G401 (cell line): Measurements from ENCODE around the gene PPP2R1B. TPM values are rescaled to one million over a fixed set of nuclear protein-coding genes. Genes with fewer than 3 reads are reported as not detected.
"Not testable (repeated sequence)": the region's sequence is repeated elsewhere in the genome, so short reads cannot be mapped to it uniquely, and the experiment has no call there.

Source experiments
- DNase-seq: peaks from one replicate; pipeline ENCODE4 v3.0.0-alpha.2; 2015; ENCODE audit warnings: low spot score
- in situ Hi-C: cut with HindIII; loops from 2 replicates; pipeline ENCODE4 v1.10.0; 2016; ENCODE audit warnings: low sequenced_read_pairs, mixed read lengths
- total RNA-seq: library from RNA; depleted of rRNA; stranded (reverse); fragments of >200 nt; shearing (Covaris generic); gene quantifications from 2 replicates; pipeline ENCODE4 v1.2.3, GENCODE V29; 2014

The PPP2R1B gene
- total RNA-seq, 1 experiment from 2014 or later, result 118 TPM

GRCh38 chr11:111785886-111786412 is 19.8 kb upstream of the PPP2R1B start:
- peak; percentile 81 for DNase-seq
- in situ Hi-C loops, result no loop called here

- DNase-seq, result no peak
- in situ Hi-C loops, result no loop called here
Observed at GRCh38 chr11:111785076-111785475, 18.9 kb upstream of the PPP2R1B start.

GRCh38 chr11:111784311-111784710 is 18.1 kb upstream of the PPP2R1B start:
- in situ Hi-C loops, DNase-seq: not testable (repeated sequence)

DNA sequence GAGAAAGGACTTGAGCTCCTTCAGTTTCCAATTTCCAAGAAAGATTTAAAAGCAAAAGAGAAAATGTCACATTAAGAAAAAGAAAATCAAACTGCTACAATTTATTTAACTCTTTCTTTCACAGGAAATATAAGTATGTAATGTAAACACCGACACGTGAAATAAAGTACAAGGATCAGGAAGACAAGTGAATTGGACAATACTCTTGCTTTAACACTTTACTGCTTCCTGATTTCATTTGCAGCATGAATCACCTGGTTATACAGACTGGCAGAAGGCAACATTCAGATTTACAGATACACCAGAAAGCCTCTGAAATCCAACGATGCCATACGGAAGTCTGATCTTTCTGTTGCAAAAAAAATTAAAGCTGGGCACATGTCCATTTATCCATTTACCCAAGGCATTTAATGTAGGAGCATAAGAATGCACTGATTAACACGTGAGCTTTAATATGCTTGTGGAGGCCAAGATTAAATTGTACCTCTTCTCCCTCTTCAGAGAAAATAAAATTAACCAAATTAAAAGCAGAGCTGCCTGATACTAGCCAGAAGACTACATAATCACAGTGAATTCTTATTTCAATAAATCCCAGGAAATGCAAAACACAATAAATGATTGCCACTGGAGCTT is 16.0 kb upstream of the PPP2R1B start:
- in situ Hi-C loops, result no loop called here
- DNase-seq, result no peak

GRCh38 chr11:111779118-111779517 is 12.9 kb upstream of the PPP2R1B start:
- in situ Hi-C loops, result no loop called here
- DNase-seq, result no peak

- DNase-seq, result no peak
- in situ Hi-C loops, result no loop called here
Observed at GRCh38 chr11:111778047-111778558, 11.9 kb upstream of the PPP2R1B start.

- DNase-seq, result peak; percentile 90
- in situ Hi-C loops, result no loop called here
Observed at GRCh38 chr11:111777094-111778046, 11.2 kb upstream of the PPP2R1B start.

DNA sequence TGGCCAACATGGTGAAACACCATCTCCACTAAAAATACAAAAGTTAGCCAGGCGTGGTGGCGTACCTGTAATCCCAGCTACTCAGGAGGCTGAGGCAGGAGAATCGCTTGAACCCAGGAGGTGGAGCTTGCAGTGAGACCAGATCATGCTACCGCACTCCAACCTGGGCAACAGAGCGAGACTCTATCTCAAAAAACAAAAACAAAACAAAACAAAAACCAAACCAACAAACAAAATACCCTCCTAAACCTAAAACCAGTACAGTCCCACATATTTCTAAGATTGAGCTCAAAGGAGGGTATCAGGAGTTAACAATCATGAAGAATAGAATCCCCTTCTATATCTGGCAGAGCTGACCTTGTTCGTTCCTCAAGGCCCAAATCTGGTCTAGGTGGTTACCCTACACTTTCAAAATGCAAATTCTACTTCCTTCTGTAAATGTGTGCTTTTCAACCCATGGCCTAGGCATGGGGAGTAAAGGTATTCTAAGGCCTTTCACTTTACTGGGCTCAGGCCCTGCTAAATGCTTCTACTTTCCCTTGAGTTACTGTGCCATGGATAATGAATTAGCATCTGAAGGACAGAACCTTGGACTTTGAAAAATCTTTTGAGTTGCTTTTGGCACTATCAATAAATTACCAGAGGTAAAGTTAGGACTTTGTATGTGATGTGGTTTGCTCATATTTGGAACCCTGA is 10.4 kb upstream of the PPP2R1B start:
- in situ Hi-C loops, result no loop called here

DNA sequence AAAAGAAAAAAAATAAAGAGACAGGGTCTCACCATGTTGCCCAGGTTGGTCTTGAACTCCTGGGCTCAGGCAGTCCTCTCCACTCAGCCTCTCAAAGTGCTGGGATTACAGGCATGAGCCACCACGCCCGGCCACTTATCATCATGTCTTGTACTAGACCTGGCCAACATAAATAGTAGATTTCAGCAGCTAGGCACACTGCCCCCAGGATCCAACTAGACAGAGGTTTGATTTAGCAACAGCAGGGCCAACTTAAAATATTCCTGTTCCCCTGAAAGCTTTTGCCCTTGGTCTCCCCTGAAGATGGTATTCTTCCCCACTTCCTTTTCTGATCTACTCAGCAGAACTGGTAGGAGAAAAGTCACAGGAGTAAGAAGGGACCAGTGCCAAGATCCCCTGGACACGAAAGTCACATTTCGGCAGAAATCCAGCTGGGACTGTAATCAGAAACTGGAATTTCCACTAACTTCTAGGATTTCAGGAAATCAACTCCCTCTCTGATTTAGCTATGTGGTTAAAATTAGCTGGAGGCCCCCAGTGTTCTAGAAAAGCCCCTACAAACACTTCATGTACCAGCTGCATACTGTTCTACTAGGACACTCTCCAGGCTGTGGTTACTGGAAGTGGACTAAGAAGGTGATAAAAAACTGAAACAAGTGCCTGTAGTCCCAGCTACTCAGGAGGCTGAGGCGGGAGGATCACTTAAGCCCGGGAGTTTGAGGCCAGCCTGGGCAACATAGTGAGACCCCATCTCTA is 8.9 kb upstream of the PPP2R1B start:
- in situ Hi-C loops, result no loop called here

More for the DNA sequence above, 10.4 kb upstream of the PPP2R1B start:
- DNase-seq, result no peak

GRCh38 chr11:111772535-111772934 is 6.3 kb upstream of the PPP2R1B start:
- in situ Hi-C loops, result no loop called here
- DNase-seq, result no peak

More for the DNA sequence above, 8.9 kb upstream of the PPP2R1B start:
- DNase-seq, result no peak

DNA sequence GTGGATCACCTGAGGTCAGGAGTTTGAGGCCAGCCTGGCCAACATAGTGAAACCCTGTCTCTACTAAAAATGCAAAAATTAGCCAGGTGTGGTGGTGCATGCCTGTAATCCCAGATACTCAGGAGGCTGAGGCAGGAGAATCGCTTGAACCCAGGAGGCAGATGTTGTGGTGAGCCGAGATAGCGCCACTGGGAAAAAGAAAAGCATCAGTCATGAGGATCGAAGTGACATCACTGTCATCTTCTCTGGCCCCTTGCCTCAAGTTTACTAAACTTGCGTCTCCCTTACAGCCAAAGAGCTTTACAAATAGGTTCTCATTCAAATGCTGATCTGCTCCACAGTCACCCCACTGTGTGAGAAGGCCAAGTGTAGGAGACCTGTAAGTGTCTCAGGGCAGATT is 5.0 kb upstream of the PPP2R1B start:
- DNase-seq, in situ Hi-C loops: not testable (repeated sequence)

DNA sequence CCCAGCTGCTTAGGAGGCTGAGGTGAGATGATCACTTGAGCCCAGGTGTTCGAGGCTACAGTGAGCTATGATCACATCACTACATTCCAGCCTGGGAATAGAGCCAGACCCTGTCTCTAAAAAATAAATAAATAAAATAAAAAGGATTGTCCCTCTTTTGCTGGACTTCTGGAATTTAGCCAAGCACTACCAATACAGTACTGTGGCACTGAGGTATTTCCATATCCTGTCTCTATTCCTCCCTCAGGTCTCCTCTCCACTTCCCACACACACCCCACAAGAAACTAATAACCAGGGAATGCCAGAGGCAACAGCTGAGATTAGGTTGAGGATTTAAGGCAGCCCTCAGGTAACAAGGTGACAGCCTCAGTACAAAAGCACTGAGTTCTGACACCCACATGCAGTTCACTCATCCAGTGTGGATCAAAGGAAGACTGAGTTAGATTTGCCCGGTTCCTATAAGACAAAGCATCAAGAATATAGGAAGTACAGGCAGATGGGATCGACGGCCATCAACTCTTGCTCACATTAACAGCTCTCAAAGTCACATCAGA is 4.5 kb upstream of the PPP2R1B start:
- in situ Hi-C loops, result no loop called here
- no peak for DNase-seq

- in situ Hi-C loops, result no loop called here
- DNase-seq, result no peak
Observed at GRCh38 chr11:111766834-111767142, 599 bp upstream of the PPP2R1B start.

DNA sequence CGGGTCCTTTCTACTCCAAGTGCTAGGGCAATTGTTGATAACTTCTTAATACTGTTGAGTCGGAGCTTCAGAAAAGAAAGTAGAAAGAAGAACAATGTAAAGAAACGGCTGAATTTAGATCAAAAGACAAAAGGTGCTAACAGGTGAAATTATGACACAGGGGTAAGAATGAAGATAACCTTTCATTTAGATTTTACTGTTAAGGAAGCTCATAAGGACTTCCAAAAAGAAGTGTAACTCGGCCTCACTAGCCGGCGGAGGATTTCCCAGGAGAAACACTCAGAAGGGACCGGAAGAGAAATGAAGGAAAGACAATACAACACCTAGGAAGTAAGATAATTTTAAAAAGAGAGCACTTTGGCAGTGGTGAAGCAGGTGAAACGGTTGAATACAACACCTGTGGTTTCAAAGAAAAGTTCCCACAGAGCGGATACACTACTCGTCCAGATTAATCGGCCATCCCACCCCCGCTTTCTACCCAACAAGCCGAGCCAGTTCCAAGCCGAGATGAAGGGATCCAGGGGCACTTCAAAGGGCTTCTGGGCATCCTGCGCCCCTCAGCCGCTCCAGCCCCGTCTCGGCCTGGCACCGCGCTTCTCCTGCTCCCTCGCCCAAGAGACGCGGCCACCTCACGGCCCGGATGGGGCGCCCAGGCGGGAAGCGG is 737 bp downstream of the PPP2R1B start:
- DNase-seq, result no peak
- in situ Hi-C loops, result no loop called here

DNA sequence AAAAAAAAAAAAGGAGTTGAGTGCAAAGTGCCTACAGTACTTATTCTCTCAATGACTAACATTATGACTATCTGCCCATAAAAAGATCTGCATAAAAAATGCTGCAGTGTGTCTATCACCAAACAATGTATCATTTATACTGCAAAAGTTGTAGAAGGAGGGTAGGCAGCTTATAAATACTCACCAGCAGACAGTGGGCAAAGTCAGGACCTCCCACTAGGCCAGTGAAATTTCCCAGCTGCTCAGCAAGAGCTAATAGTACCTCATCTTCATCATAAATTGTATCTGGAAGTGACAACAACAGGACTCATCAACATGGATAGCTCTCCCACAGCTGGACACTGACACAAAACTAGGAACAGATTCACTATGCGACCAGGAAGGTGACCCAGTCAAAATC is 1.6 kb downstream of the PPP2R1B start:
- in situ Hi-C loops, result no loop called here

GRCh38 chr11:111762981-111763643 is 3.1 kb downstream of the PPP2R1B start:
- in situ Hi-C loops, result no loop called here
- peak; percentile 81 for DNase-seq

More for the DNA sequence above, 1.6 kb downstream of the PPP2R1B start:
- DNase-seq, result no peak

- no peak for DNase-seq
- in situ Hi-C loops, result no loop called here
Observed at GRCh38 chr11:111762526-111762925, 3.7 kb downstream of the PPP2R1B start.

GRCh38 chr11:111761036-111761435 is 5.2 kb downstream of the PPP2R1B start:
- in situ Hi-C loops, result no loop called here

More at GRCh38 chr11:111761036-111761435, 5.2 kb downstream of the PPP2R1B start:
- DNase-seq, result peak; percentile 97
